DOHH2 (cell line): Measurements from ENCODE around the gene NCOA4.

Experiments used
- EZH2phosphoT487 ChIP-seq: fragments of 200-600 bp; sonication (generic); IDR thresholded peaks from 2 replicates; pipeline ENCODE4 v1.6.1; 2017; ENCODE audit warnings: borderline replicate concordance, mild to moderate bottlenecking, antibody characterized with exemption, low read length, moderate library complexity, mixed read lengths
- TF ChIP-seq, protein P1 (sequence below): fragments of 200-600 bp; sonication (generic); IDR thresholded peaks from one replicate; pipeline ENCODE4 v1.5.1; 2014; ENCODE audit warnings: antibody characterized with exemption, mild to moderate bottlenecking, low read depth, low read length; ENCODE audit not compliant: poor library complexity, severe bottlenecking

DNA sequence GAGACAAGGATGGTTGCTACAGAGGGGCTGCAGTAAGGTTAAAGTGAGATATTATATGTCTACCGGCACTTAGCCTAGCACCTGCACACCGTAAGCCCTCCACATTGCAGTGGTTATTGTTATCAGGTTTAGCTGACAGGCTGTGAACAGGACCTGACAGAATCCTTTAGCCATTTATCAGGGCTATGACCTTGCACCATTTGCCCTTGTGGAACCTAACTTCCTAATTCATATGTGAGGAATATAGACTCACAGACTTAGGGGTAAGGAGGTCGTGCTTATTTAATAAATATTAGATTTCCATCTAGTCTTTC is 10.1 kb downstream of the NCOA4 start:
- TF ChIP-seq, protein P1, sequence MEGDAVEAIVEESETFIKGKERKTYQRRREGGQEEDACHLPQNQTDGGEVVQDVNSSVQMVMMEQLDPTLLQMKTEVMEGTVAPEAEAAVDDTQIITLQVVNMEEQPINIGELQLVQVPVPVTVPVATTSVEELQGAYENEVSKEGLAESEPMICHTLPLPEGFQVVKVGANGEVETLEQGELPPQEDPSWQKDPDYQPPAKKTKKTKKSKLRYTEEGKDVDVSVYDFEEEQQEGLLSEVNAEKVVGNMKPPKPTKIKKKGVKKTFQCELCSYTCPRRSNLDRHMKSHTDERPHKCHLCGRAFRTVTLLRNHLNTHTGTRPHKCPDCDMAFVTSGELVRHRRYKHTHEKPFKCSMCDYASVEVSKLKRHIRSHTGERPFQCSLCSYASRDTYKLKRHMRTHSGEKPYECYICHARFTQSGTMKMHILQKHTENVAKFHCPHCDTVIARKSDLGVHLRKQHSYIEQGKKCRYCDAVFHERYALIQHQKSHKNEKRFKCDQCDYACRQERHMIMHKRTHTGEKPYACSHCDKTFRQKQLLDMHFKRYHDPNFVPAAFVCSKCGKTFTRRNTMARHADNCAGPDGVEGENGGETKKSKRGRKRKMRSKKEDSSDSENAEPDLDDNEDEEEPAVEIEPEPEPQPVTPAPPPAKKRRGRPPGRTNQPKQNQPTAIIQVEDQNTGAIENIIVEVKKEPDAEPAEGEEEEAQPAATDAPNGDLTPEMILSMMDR, result no peak
- TF ChIP-seq EZH2phosphoT487, result no peak
